Activated T-helper 2 cell treated with anti-CD3 and anti-CD28 coated beads, Interferon-gamma antibody, Interleukin-2, Interleukin-4, amounts not matched to agents 10 μg/mL and 5 μg/mL and 100 μg/mL, durations not matched to agents 14 hours and 24 hours and 36 hours (primary cell): ENCODE data around the gene TEX53. TPM values are rescaled to one million over a fixed set of nuclear protein-coding genes. Genes with fewer than 3 reads are reported as not detected.

Source experiments
- DNase-seq: peaks from one replicate; pipeline ENCODE4 v3.0.0; 2021; ENCODE audit warnings: low spot score
- H3K27ac Mint-ChIP-seq: one replicate; pipeline ENCODE4 v1.8.0; 2021; ENCODE audit warnings: mixed read lengths
- H3K27me3 Mint-ChIP-seq: one replicate; pipeline ENCODE4 v1.8.0; 2021; ENCODE audit warnings: low read depth, mixed read lengths
- H3K36me3 Mint-ChIP-seq: one replicate; pipeline ENCODE4 v1.8.0; 2021; ENCODE audit warnings: low read depth, mixed read lengths
- H3K4me1 Mint-ChIP-seq: one replicate; pipeline ENCODE4 v1.8.0; 2021; ENCODE audit warnings: low read depth, mixed read lengths
- H3K4me3 Mint-ChIP-seq: one replicate; pipeline ENCODE4 v1.8.0; 2021; ENCODE audit warnings: low read depth, mild to moderate bottlenecking, moderate library complexity, mixed read lengths
- H3K9me3 Mint-ChIP-seq: one replicate; pipeline ENCODE4 v1.8.0; 2021; ENCODE audit warnings: mixed read lengths
- intact Hi-C: fragments of 100-400 bp; cut with micrococcal nuclease; formaldehyde crosslinking; loops from one replicate; pipeline ENCODE4 v1.15.1; 2023
- total RNA-seq: library from RNA; stranded (reverse); gene quantifications from 2 replicates; pipeline ENCODE4 v1.2.3, GENCODE V29; 2022

The TEX53 gene
- total RNA-seq, 1 donor from 2014 or later = not detected

DNA sequence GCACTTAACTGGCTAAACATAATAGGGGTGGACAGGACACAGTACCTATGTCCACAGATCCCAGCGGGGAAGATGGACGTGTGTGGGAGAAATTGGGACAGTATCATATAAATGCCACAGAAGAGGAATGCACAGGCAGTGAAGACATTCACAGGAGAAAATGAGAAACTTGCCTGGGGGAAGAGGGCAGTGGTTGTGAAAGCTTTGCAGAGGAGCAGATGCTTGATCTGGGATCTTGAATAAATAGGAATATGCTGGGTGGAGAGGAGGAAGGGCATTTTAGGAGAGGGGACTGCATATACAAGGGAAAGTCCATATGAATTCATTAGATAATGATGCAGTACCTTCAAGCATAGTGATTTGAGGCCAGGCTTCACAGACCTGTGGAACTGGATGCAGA lies 32.9 kb downstream of the TEX53 start:
- no peak for DNase-seq
- intact Hi-C loops = no loop called here
- no peaks in the 10 kb centered on the region for H3K4me1 Mint-ChIP-seq
- no peak overlapping the region for H3K4me3 Mint-ChIP-seq
- peaks cover 46% of the 10 kb centered on the region for H3K36me3 Mint-ChIP-seq
- H3K27ac Mint-ChIP-seq = no peak overlapping the region
- H3K27me3 Mint-ChIP-seq = no peaks in the 10 kb centered on the region
- H3K9me3 Mint-ChIP-seq = no peaks in the 10 kb centered on the region

- intact Hi-C loops = no loop called here
- Mint-ChIP-seq H3K9me3 (no peaks in the 10 kb centered on the region), H3K4me3 (no peak overlapping the region), H3K36me3 (peaks cover 51% of the 10 kb centered on the region), H3K4me1 (peaks cover 7% of the 10 kb centered on the region), H3K27ac (no peak overlapping the region), H3K27me3 (no peaks in the 10 kb centered on the region)
- DNase-seq = no peak
These were observed 35.5 kb downstream of the TEX53 start for GRCh38 chr9:114621975-114622609.

GRCh38 chr9:114621561-114621960 lies 36.0 kb downstream of the TEX53 start:
- no peaks in the 10 kb centered on the region for H3K27me3 Mint-ChIP-seq

GRCh38 chr9:114619191-114619761 lies 38.3 kb downstream of the TEX53 start:
- Mint-ChIP-seq H3K36me3 (peaks cover 54% of the 10 kb centered on the region), H3K4me3 (peak overlapping the region; percentile 66), H3K9me3 (no peaks in the 10 kb centered on the region), H3K27ac (peak overlapping the region; percentile 89), H3K27me3 (no peaks in the 10 kb centered on the region), H3K4me1 (peaks cover 18% of the 10 kb centered on the region)
- intact Hi-C loops = no loop called here
- no peak for DNase-seq

More at GRCh38 chr9:114621561-114621960, 36.0 kb downstream of the TEX53 start:
- Mint-ChIP-seq H3K27ac (no peak overlapping the region), H3K9me3 (no peaks in the 10 kb centered on the region), H3K4me1 (peaks cover 11% of the 10 kb centered on the region), H3K36me3 (peaks cover 53% of the 10 kb centered on the region), H3K4me3 (no peak overlapping the region)
- no peak for DNase-seq
- intact Hi-C loops = no loop called here

- Mint-ChIP-seq H3K4me1 (peaks cover 40% of the 10 kb centered on the region), H3K27ac (peak overlapping the region; percentile 87), H3K27me3 (no peaks in the 10 kb centered on the region), H3K36me3 (peaks cover 54% of the 10 kb centered on the region), H3K9me3 (no peaks in the 10 kb centered on the region), H3K4me3 (no peak overlapping the region)
- DNase-seq = no peak
- intact Hi-C loops = no loop called here
These were observed 40.7 kb downstream of the TEX53 start for GRCh38 chr9:114616684-114617520.

DNA sequence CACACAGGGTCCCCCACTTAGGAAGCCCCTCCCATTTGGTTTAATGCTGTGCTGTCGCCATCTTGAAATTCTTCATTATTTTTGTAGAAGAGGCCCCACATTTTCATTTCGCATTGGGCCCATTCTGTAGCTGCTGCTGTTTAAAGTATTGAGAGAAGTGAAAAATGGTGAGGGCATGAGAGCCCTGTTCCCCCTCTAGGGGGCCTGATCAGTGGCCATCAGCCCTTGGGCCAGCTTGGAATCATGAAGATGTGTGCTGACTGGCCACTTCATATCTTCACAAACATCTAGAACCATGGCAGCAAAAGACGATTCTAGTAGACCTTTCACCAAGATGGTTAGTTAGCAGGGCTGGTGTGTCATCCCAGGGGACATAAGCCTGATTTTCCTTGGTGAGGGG lies 43.2 kb downstream of the TEX53 start:
- Mint-ChIP-seq H3K27ac (peak overlapping the region; percentile 22), H3K4me1 (peaks cover 49% of the 10 kb centered on the region), H3K27me3 (no peaks in the 10 kb centered on the region), H3K9me3 (no peaks in the 10 kb centered on the region), H3K36me3 (peaks cover 38% of the 10 kb centered on the region), H3K4me3 (no peak overlapping the region)
- intact Hi-C loops = no loop called here
- no peak for DNase-seq

DNA sequence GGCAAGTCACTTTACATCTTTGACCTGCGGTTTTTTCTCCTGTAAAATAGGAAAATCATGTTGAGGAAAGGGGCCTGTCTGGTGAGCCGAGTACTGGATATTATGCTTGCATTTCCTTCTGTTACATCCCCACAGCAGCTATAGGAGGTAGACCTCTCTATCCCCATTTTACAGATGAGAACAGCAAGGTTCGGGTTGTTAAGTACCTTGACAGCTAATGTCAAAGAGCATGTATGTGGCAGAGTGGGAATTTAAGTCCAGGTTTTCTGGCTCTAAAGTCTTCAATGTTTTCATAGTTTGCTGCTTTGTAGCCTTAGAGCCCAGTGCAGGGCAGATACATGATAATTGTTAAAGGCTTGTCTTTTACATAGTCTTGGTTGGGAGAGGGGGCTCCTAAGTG lies 43.7 kb downstream of the TEX53 start:
- peak overlapping the region; percentile 75 for H3K27ac Mint-ChIP-seq
- no peaks in the 10 kb centered on the region for H3K9me3 Mint-ChIP-seq

GRCh38 chr9:114613087-114613486 lies 44.5 kb downstream of the TEX53 start:
- intact Hi-C loops = loop anchor here (2.0 kb wide), 1 partner anchor 40 kb away; no protein-coding TSS in a partner anchor
- DNase-seq = no peak
- H3K27ac Mint-ChIP-seq = peak overlapping the region; percentile 75
- H3K9me3 Mint-ChIP-seq = no peaks in the 10 kb centered on the region
- peaks cover 47% of the 10 kb centered on the region for H3K4me1 Mint-ChIP-seq
- H3K27me3 Mint-ChIP-seq = no peaks in the 10 kb centered on the region
- peaks cover 25% of the 10 kb centered on the region for H3K36me3 Mint-ChIP-seq
- H3K4me3 Mint-ChIP-seq = peak overlapping the region; percentile 83

More for the DNA sequence above, 43.7 kb downstream of the TEX53 start:
- H3K4me1 Mint-ChIP-seq = peaks cover 47% of the 10 kb centered on the region
- intact Hi-C loops = loop anchor here (2.0 kb wide), 1 partner anchor 39 kb away; no protein-coding TSS in a partner anchor
- peaks cover 34% of the 10 kb centered on the region for H3K36me3 Mint-ChIP-seq
- no peak overlapping the region for H3K4me3 Mint-ChIP-seq
- H3K27me3 Mint-ChIP-seq = no peaks in the 10 kb centered on the region
- DNase-seq = no peak

DNA sequence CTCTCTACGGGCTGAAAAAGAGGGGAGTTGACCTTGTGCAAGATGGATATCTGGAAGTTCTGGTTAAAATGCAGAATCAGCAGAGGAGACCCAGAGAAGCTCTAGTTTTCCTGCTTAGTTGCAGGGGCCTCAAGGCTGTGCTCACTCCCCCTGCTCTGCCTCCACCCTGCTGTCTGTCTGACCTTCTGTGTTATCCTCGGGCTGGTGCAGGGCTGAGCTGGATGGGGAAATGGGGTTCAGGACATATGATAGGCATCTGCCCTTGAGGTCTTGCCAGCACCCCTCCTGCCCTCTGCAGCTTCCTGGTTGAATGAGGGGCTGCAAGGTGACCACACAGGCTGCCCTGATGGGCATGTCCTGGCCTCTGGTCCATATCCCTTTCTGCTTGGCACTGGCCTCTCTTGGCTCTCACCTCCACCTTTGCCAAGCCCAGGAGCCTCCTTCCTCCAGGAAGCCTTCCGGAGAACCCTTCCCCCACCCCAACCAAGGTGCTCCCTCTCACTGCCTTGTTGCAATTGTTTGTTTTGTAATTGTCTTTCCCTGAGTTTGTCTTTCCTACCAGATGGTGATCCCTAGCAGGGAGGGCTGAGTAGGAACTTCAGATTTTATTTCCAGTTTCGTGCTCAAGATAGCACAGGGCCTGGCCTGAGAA lies 45.2 kb downstream of the TEX53 start:
- peak overlapping the region; percentile 83 for H3K4me3 Mint-ChIP-seq
- intact Hi-C loops = loop anchor here (2.0 kb wide), 1 partner anchor 40 kb away; no protein-coding TSS in a partner anchor
- H3K9me3 Mint-ChIP-seq = no peaks in the 10 kb centered on the region
- peaks cover 24% of the 10 kb centered on the region for H3K36me3 Mint-ChIP-seq
- H3K4me1 Mint-ChIP-seq = peaks cover 47% of the 10 kb centered on the region
- no peaks in the 10 kb centered on the region for H3K27me3 Mint-ChIP-seq
- no peak for DNase-seq
- H3K27ac Mint-ChIP-seq = peak overlapping the region; percentile 86

DNA sequence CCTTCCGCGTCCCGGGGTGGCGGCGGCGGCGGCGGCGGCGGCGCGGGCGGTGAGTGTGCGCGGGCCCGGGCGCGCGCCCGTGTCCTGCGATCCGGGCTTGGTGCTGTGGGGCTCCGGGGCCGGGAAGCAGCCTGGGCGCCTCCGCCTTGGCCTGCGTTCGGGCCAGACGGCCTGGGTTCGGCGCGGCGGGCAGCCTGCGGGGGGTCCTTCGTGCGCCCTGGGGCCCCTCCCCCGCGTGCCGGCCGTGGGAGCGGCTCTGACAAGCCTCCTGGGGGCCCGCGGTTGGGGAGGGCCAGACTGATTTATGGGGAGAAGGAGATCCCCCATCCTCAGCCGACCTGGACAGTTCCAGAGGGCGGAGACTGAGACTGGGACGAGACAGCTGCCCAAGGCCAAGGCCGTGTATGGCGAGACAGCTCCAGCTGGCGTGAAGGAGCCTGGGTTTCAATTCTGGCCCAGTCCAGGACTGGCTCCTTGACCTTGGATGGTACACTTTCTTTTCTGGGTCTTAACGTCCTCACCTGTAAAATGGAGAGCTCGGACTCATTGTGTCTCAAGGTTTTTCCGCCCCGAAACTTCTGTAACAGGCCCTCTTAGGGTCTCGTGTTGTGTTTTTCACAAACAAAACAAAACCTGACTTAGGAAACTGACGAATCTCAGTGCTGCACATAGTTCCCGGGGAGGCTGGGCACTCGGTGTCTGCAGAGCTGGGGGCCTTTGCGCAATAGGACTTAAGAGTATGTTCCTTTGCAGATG lies 45.9 kb downstream of the TEX53 start:
- Mint-ChIP-seq H3K36me3 (peaks cover 17% of the 10 kb centered on the region), H3K27ac (peak overlapping the region; percentile 86), H3K27me3 (no peaks in the 10 kb centered on the region), H3K9me3 (no peaks in the 10 kb centered on the region), H3K4me1 (peaks cover 44% of the 10 kb centered on the region), H3K4me3 (peak overlapping the region; percentile 83)
- intact Hi-C loops = loop anchor here (1.0 to 2.0 kb wide), 4 partner anchors 19 to 106 kb away; partner anchors contain the start of genes ATP6V1G1 and WHRN
- DNase-seq = peak; percentile 14

DNA sequence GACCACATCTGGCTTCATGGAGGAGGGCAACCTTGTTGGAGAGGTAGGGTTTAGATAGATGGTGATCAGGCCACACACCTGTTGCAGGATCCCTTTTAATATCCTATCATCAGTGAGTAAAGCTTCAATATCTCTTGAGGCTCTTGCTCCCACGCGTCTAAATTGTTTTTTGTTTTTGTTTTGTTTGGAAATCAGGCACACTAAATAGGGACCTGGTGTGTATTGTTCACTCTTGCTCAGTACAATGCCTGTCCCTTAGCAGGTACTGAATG lies 49.1 kb downstream of the TEX53 start:
- no peak overlapping the region for H3K27ac Mint-ChIP-seq
- H3K36me3 Mint-ChIP-seq = peaks cover 3% of the 10 kb centered on the region
- no peaks in the 10 kb centered on the region for H3K9me3 Mint-ChIP-seq
- no peaks in the 10 kb centered on the region for H3K27me3 Mint-ChIP-seq
- DNase-seq = no peak
- H3K4me3 Mint-ChIP-seq = no peak overlapping the region
- H3K4me1 Mint-ChIP-seq = peaks cover 28% of the 10 kb centered on the region
- intact Hi-C loops = no loop called here
